Measurements from ENCODE around the gene SAMSN1. TPM values are rescaled to one million over a fixed set of nuclear protein-coding genes. Genes with fewer than 3 reads are reported as not detected.

The SAMSN1 gene
- total RNA-seq, 4 donors from 2014 or later = 1.6 to 9.5 (median 5.2) TPM

GRCh38 chr21:14477841-14478240 lies 68.3 kb downstream of the SAMSN1 start:
- no peaks in the 10 kb centered on the region for H3K27me3 ChIP-seq
- peaks cover 0 to 29% (median 11%) of the 10 kb centered on the region in 4 donors for H3K4me1 ChIP-seq
- no peak overlapping the region for H3K4me3 ChIP-seq
- DNase-seq = no peak
- intact Hi-C loops (cut with DNase I; ENCODE audit: low total_unique reads) (no loop called here), in situ Hi-C loops (cut with MboI; ENCODE audit: low pct_ligation_motif_present in 1 of 4, low pct_unique_long_range_greater_than_20kb in 1 of 4, low sequenced_read_pairs in 3 of 4) (no loop called here)
- TF ChIP-seq POLR2AphosphoS5 (IDR thresholded peaks at IDR 0.05) (no peak), POLR2A (IDR thresholded peaks at IDR 0.05) (no peak), CTCF (IDR thresholded peaks at IDR 0.05) (no peak), EP300 (IDR thresholded peaks at IDR 0.05; ENCODE audit: low read depth) (no peak)
- no peaks in the 10 kb centered on the region for H3K9me3 ChIP-seq
- no peaks in the 10 kb centered on the region for H3K36me3 ChIP-seq
- H3K27ac ChIP-seq = no peak overlapping the region
- WGBS, 2 donors (ENCODE audit: low coverage in 1 of 2) = 60 to 71% methylated on average over 1 of the region's 1 CpG

GRCh38 chr21:14477133-14477532 lies 69.0 kb downstream of the SAMSN1 start:
- TF ChIP-seq CTCF (IDR thresholded peaks at IDR 0.05) (no peak), EP300 (IDR thresholded peaks at IDR 0.05; ENCODE audit: low read depth) (no peak), POLR2A (IDR thresholded peaks at IDR 0.05) (no peak), POLR2AphosphoS5 (IDR thresholded peaks at IDR 0.05) (no peak)
- no peak overlapping the region for H3K27ac ChIP-seq
- no peaks in the 10 kb centered on the region for H3K9me3 ChIP-seq
- intact Hi-C loops (cut with DNase I; ENCODE audit: low total_unique reads) = no loop called here
- 77 to 84% methylated on average over 2 of the region's 2 CpGs for WGBS, 2 donors (ENCODE audit: low coverage in 1 of 2)
- no peak overlapping the region for H3K4me3 ChIP-seq
- in situ Hi-C loops (cut with MboI; ENCODE audit: low pct_ligation_motif_present in 1 of 4, low pct_unique_long_range_greater_than_20kb in 1 of 4, low sequenced_read_pairs in 3 of 4) = no loop called here
- no peaks in the 10 kb centered on the region for H3K27me3 ChIP-seq
- H3K36me3 ChIP-seq = no peaks in the 10 kb centered on the region
- no peak for DNase-seq
- H3K4me1 ChIP-seq = peaks cover 0 to 29% (median 11%) of the 10 kb centered on the region in 4 donors

GRCh38 chr21:14474995-14475394 lies 71.1 kb downstream of the SAMSN1 start:
- intact Hi-C loops (cut with DNase I; ENCODE audit: low total_unique reads) (no loop called here), in situ Hi-C loops (cut with MboI; ENCODE audit: low pct_ligation_motif_present in 1 of 4, low pct_unique_long_range_greater_than_20kb in 1 of 4, low sequenced_read_pairs in 3 of 4) (no loop called here)
- TF ChIP-seq POLR2AphosphoS5 (IDR thresholded peaks at IDR 0.05) = no peak
- TF ChIP-seq CTCF (IDR thresholded peaks at IDR 0.05) = no peak
- no peak for TF ChIP-seq POLR2A (IDR thresholded peaks at IDR 0.05)
- H3K9me3 ChIP-seq = no peaks in the 10 kb centered on the region
- H3K27ac ChIP-seq = no peak overlapping the region
- no peak overlapping the region for H3K4me3 ChIP-seq
- H3K27me3 ChIP-seq = no peaks in the 10 kb centered on the region
- no peaks in the 10 kb centered on the region for H3K36me3 ChIP-seq
- DNase-seq = no peak
- H3K4me1 ChIP-seq = peaks cover 0 to 13% (median 5%) of the 10 kb centered on the region in 4 donors

- no peaks in the 10 kb centered on the region for H3K4me1 ChIP-seq
- H3K4me3 ChIP-seq = no peak overlapping the region
- no peak overlapping the region for H3K27ac ChIP-seq
- no peaks in the 10 kb centered on the region for H3K9me3 ChIP-seq
- TF ChIP-seq POLR2A (IDR thresholded peaks at IDR 0.05) = no peak
- TF ChIP-seq EP300 (IDR thresholded peaks at IDR 0.05; ENCODE audit: low read depth) = no peak
- TF ChIP-seq CTCF (IDR thresholded peaks at IDR 0.05) = no peak
- no peak for TF ChIP-seq POLR2AphosphoS5 (IDR thresholded peaks at IDR 0.05)
- 85 to 92% methylated on average over 3 to 4 of the region's 4 CpGs for WGBS, 2 donors (ENCODE audit: low coverage in 1 of 2)
- in situ Hi-C loops (cut with MboI; ENCODE audit: low pct_ligation_motif_present in 1 of 4, low pct_unique_long_range_greater_than_20kb in 1 of 4, low sequenced_read_pairs in 3 of 4) = no loop called here
- H3K36me3 ChIP-seq = no peaks in the 10 kb centered on the region
- intact Hi-C loops (cut with DNase I; ENCODE audit: low total_unique reads) = loop anchor here (10.0 kb wide), 1 partner anchor 45 kb away; no protein-coding TSS in a partner anchor
- H3K27me3 ChIP-seq = no peaks in the 10 kb centered on the region
- no peak for DNase-seq
These were observed 76.5 kb downstream of the SAMSN1 start for GRCh38 chr21:14469641-14470040.
